B cell (primary cell): ENCODE measurements around the gene PANK4. TPM values are rescaled to one million over a fixed set of nuclear protein-coding genes. Genes with fewer than 3 reads are reported as not detected.

Source experiments
- ATAC-seq: fragments of 200-7000 bp; cut with Tn5 transposase; one replicate; pipeline ENCODE4 v1.10.0; 2021; ENCODE audit warnings: low read depth, mild to moderate bottlenecking, moderate number of reproducible peaks, moderate library complexity
- CTCF ChIA-PET: fragments of 350-600 bp; sonication (Branson Sonifier 250); formaldehyde crosslinking; loops from one replicate; lab custom pipeline; 2021; ENCODE audit warnings: antibody characterized with exemption, inconsistent platforms; lab: Charles Lee
- POLR2A ChIA-PET: fragments of 350-600 bp; sonication (Branson Sonifier 250); formaldehyde crosslinking; loops from one replicate; lab custom pipeline; 2021; ENCODE audit warnings: antibody characterized with exemption; lab: Charles Lee
- DNase-seq: peaks from one replicate; pipeline ENCODE4 v3.0.0; 2013
- H2AFZ ChIP-seq: 2 replicates; pipeline ENCODE4 v1.6.1; 2012; ENCODE audit warnings: mild to moderate bottlenecking, low read depth, low read length; ENCODE audit not compliant: insufficient read depth, poor library complexity, severe bottlenecking
- H3K27ac ChIP-seq, 2 donors: 1 replicate in 1 of 2; 2 replicates in 1 of 2; pipeline ENCODE4 v1.5.1; 2012 to 2013; ENCODE audit warnings: low read length in 2 of 2, mild to moderate bottlenecking in 2 of 2, moderate library complexity in 1 of 2
- H3K27me3 ChIP-seq, 4 experiments: fragments of 200-600 bp in 1 of 4; sonication (generic) in 1 of 4; replicated peaks in 1 of 4; 1 replicate in 2 of 4; 2 replicates in 2 of 4; pipeline versions ENCODE4 v1.6.1 to v1.7.0; 2013 to 2016; ENCODE audit warnings: low read length in 3 of 4, mild to moderate bottlenecking in 2 of 4, mixed read lengths in 1 of 4, moderate library complexity in 1 of 4; ENCODE audit not compliant: insufficient read depth in 4 of 4, control insufficient read depth in 3 of 4; ENCODE audit errors: control extremely low read depth in 1 of 4
- H3K36me3 ChIP-seq, 2 experiments: replicated peaks in 1 of 2; 1 replicate in 1 of 2; 2 replicates in 1 of 2; pipeline versions ENCODE4 v1.6.1 to v1.7.1; 2013; ENCODE audit warnings: low read length in 1 of 2; ENCODE audit not compliant: insufficient read depth in 2 of 2, control insufficient read depth in 1 of 2; ENCODE audit errors: control extremely low read depth in 1 of 2, extremely low read depth in 1 of 2
- H3K4me1 ChIP-seq, 2 donors: fragments of 200-600 bp in 1 of 2; sonication (generic) in 1 of 2; 1 replicate in 1 of 2; 2 replicates in 1 of 2; pipeline versions ENCODE4 v1.5.1 to v1.6.1; 2013 to 2017; ENCODE audit warnings: low read length in 2 of 2; ENCODE audit not compliant: control insufficient read depth in 2 of 2, insufficient read depth in 2 of 2
- H3K4me2 ChIP-seq: replicated peaks from 2 replicates; pipeline ENCODE3; 2012; ENCODE audit warnings: mild to moderate bottlenecking, low read depth, low read length; ENCODE audit not compliant: poor library complexity, severe bottlenecking
- H3K4me3 ChIP-seq, 5 experiments: fragments of 200-600 bp in 1 of 5; sonication (generic) in 1 of 5; 1 replicate in 3 of 5; 2 replicates in 2 of 5; pipeline versions ENCODE4 v1.5.1 to v1.7.0; 2011 to 2016; ENCODE audit warnings: low read length in 4 of 5, mild to moderate bottlenecking in 4 of 5, low read depth in 2 of 5, control low read depth in 1 of 5, moderate library complexity in 1 of 5; ENCODE audit not compliant: insufficient read depth in 1 of 5; ENCODE audit errors: control extremely low read depth in 1 of 5, extremely low read depth in 1 of 5
- H3K79me2 ChIP-seq: fragments of 200-600 bp; sonication (generic); one replicate; pipeline ENCODE4 v1.6.0; 2016; ENCODE audit warnings: low read length; ENCODE audit not compliant: control insufficient read depth, insufficient read depth
- H3K9ac ChIP-seq: fragments of 200-600 bp; sonication (generic); 2 replicates; pipeline ENCODE4 v1.6.1; 2017; ENCODE audit warnings: mild to moderate bottlenecking, low read length, moderate library complexity
- H3K9me3 ChIP-seq, 3 donors: one replicate each; pipeline versions ENCODE4 v1.6.1 to v1.7.1; 2013; ENCODE audit warnings: low read length in 2 of 3; ENCODE audit not compliant: control insufficient read depth in 2 of 3, insufficient read depth in 1 of 3; ENCODE audit errors: control extremely low read depth in 1 of 3
- H4K20me1 ChIP-seq: 2 replicates; pipeline ENCODE4 v1.6.0; 2012; ENCODE audit warnings: mild to moderate bottlenecking, low read length; ENCODE audit not compliant: insufficient read depth, control insufficient read depth, poor library complexity, severe bottlenecking
- H3K27ac Mint-ChIP-seq: one replicate; pipeline ENCODE4 v1.8.0; 2021; ENCODE audit warnings: mixed read lengths
- H3K27me3 Mint-ChIP-seq: one replicate; pipeline ENCODE4 v1.8.0; 2021; ENCODE audit warnings: mixed read lengths
- H3K4me1 Mint-ChIP-seq: one replicate; pipeline ENCODE4 v1.8.0; 2021; ENCODE audit warnings: mixed read lengths
- H3K4me3 Mint-ChIP-seq: one replicate; pipeline ENCODE4 v1.8.0; 2021; ENCODE audit warnings: mixed read lengths
- H3K9me3 Mint-ChIP-seq: one replicate; pipeline ENCODE4 v1.8.0; 2022; ENCODE audit warnings: mixed read lengths; ENCODE audit not compliant: insufficient read depth
- EZH2 ChIP-seq: IDR thresholded peaks from 2 replicates; pipeline ENCODE4 v1.6.1; 2012; ENCODE audit warnings: borderline replicate concordance, low read depth, mild to moderate bottlenecking, moderate library complexity, low read length; ENCODE audit not compliant: insufficient read depth, poor library complexity, severe bottlenecking
- WGBS: methylation state at CpG from one replicate; pipeline ENCODE4 v1.1.5; 2013; ENCODE audit warnings: missing lambda C conversion rate; ENCODE audit not compliant: insufficient coverage; 5-methylcytosine and 5-hydroxymethylcytosine counted together
- intact Hi-C: fragments of 100-400 bp; cut with micrococcal nuclease; formaldehyde crosslinking; loops from one replicate; pipeline ENCODE4 v1.10.0; 2022
- polyA plus RNA-seq: library from polyadenylated mRNA; depleted of rRNA; stranded (reverse); fragments of >200 nt; gene quantifications from 2 replicates; pipeline ENCODE4 v1.2.3, GENCODE V29; 2012
- total RNA-seq, 2 donors: library from RNA; stranded (reverse); fragments of 120-200 nt in 1 of 2; gene quantifications; 1 replicate in 1 of 2; 2 replicates in 1 of 2; pipeline versions ENCODE4 v1.2.3 to v1.2.4, GENCODE V29; 2013 to 2022
- TF ChIP-seq, protein P1 (sequence below): fragments of 200-600 bp; IDR thresholded peaks from one replicate; pipeline ENCODE4 v1.8.0; 2022; ENCODE audit warnings: antibody characterized with exemption, mild to moderate bottlenecking

Gene PANK4
- total and polyA plus RNA-seq, 2 donors (not counting 1 experiment from before 2014, with no cell fraction given): 38.0 to 80.5 TPM

DNA sequence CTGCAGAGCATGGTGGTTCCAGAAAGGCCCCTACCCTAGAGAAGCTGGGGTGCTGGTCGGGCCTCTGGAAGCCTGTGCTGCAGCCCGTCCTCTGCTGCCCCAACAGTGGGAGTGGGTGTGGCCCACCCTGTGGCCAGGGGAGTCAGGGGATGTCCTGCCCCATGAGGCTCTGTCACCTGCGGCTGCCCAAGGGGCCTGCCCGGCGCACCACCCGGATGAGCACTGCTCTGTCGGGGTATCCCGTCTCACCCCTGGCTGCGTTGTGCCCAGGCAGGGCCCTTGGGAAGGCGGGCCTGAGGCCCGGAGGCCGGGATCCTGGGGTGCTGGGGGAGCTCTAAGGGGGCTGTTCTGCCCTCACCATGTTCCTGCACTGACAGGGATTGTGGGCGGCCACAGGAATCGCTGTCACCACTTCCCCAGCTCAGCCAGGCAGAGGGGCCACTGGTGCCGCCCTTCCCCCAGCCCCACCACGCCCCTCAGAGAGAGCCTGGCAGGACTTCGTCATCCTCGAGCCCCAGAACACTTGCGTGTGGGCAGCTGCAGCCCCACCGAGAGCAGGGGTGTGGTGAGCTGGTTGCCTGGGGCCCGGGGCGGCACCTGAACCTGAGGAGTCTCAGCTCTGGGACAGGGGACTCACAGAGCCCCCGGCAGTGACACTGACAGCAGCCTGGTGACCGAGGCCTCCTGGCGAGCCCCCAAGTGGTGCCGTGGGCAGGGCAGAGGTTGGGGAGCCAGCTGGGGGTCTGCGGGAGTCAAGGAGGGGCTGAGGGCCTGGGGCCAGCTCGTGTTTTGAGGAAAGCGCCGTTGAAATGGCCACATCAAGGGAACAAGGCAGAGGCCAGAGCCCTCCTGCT lies 20.2 kb downstream of the PANK4 start:
- intact Hi-C loops: no loop called here
- no peak overlapping the region for H3K27ac Mint-ChIP-seq
- TF ChIP-seq, protein P1, sequence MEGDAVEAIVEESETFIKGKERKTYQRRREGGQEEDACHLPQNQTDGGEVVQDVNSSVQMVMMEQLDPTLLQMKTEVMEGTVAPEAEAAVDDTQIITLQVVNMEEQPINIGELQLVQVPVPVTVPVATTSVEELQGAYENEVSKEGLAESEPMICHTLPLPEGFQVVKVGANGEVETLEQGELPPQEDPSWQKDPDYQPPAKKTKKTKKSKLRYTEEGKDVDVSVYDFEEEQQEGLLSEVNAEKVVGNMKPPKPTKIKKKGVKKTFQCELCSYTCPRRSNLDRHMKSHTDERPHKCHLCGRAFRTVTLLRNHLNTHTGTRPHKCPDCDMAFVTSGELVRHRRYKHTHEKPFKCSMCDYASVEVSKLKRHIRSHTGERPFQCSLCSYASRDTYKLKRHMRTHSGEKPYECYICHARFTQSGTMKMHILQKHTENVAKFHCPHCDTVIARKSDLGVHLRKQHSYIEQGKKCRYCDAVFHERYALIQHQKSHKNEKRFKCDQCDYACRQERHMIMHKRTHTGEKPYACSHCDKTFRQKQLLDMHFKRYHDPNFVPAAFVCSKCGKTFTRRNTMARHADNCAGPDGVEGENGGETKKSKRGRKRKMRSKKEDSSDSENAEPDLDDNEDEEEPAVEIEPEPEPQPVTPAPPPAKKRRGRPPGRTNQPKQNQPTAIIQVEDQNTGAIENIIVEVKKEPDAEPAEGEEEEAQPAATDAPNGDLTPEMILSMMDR: no peak
- TF ChIP-seq EZH2: no peak
- Histone ChIP-seq H3K79me2 (no peaks in the 10 kb centered on the region), H2AFZ (no peak overlapping the region), H3K4me2 (no peak overlapping the region), H3K27me3 (no peaks in the 10 kb centered on the region), H3K9me3 (no peaks in the 10 kb centered on the region), H3K4me3 (no peak overlapping the region), H3K9ac (no peak overlapping the region), H3K27ac (no peak overlapping the region), H3K36me3 (peaks cover 0 to 26% of the 10 kb centered on the region in 2 experiments), H4K20me1 (peaks cover 37% of the 10 kb centered on the region), H3K4me1 (peaks cover 1 to 5% of the 10 kb centered on the region in 2 donors)
- H3K27me3 Mint-ChIP-seq: no peaks in the 10 kb centered on the region
- no peaks in the 10 kb centered on the region for H3K9me3 Mint-ChIP-seq
- ATAC-seq: no peak
- POLR2A ChIA-PET: interaction anchor here (0.5 kb wide), 1 partner anchor 876 kb away, joined by 5 read pairs; no protein-coding TSS in a partner anchor
- WGBS: 79% methylated on average over 29 of the region's 30 CpGs
- peaks cover 2% of the 10 kb centered on the region for H3K4me1 Mint-ChIP-seq
- DNase-seq: no peak
- no peak overlapping the region for H3K4me3 Mint-ChIP-seq
- CTCF ChIA-PET: interaction anchor here (1.2 kb wide), 1 partner anchor 26 kb away, joined by 4 read pairs; no protein-coding TSS in a partner anchor

DNA sequence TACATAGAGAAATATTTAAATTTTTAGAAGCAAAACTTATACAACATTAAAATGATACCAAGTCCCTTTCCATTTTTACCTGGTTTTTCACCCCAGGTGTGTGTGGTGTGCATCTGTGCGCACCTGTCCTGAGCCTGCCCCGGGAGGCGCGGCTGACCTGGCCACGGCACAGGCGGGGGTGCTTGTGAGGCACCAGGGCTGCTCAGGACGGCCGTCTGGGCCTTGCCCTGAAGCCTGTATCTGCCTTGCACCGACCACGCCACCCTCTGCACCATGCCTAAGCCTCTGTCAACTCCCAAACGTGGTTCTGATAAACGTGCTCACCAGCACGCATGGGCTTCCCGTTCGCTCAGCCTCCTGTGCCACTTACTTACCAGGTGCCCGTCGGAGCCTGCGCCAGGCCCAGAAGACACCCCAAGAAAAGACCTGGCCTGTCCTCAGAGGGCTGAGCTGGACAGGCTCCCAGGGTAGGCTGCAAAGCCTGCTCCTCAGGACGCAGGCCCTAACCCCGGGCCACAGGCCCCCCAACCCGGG lies 20.9 kb downstream of the PANK4 start:
- intact Hi-C loops: no loop called here
- peaks cover 0 to 19% of the 10 kb centered on the region in 2 experiments for H3K36me3 ChIP-seq
- Mint-ChIP-seq H3K27ac (no peak overlapping the region), H3K27me3 (no peaks in the 10 kb centered on the region), H3K4me1 (peaks cover 6% of the 10 kb centered on the region), H3K4me3 (no peak overlapping the region), H3K9me3 (no peaks in the 10 kb centered on the region)
- no peaks in the 10 kb centered on the region for H3K9me3 ChIP-seq
- H3K4me2 ChIP-seq: no peak overlapping the region
- CTCF ChIA-PET: no interaction called here
- H2AFZ ChIP-seq: no peak overlapping the region
- H3K27ac ChIP-seq: no peak overlapping the region
- 86% methylated on average over 21 of the region's 21 CpGs for WGBS
- no peak for TF ChIP-seq EZH2
- TF ChIP-seq, protein P1: no peak
- DNase-seq: no peak
- H3K27me3 ChIP-seq: no peaks in the 10 kb centered on the region
- POLR2A ChIA-PET: no interaction called here
- H3K9ac ChIP-seq: no peak overlapping the region
- no peak overlapping the region for H3K4me3 ChIP-seq
- no peak for ATAC-seq
- peaks cover 6 to 11% of the 10 kb centered on the region in 2 donors for H3K4me1 ChIP-seq
- no peaks in the 10 kb centered on the region for H3K79me2 ChIP-seq
- peaks cover 30% of the 10 kb centered on the region for H4K20me1 ChIP-seq
